Body of pancreas (tissue), 4 donors: ENCODE results near the gene RYR3.

ENCODE experiments used
- POLR2A ChIP-seq, 3 donors: fragments of 450-650 bp; IDR thresholded peaks; one replicate each; pipeline ENCODE4 v1.6.1; 2016; ENCODE audit warnings: antibody characterized with exemption in 3 of 3, mild to moderate bottlenecking in 2 of 3
- TF ChIP-seq, protein P1 (sequence below), 7 experiments: fragments of 450-650 bp in 4 of 7; fragments of 200-600 bp in 3 of 7; sonication (generic) in 3 of 7; IDR thresholded peaks; one replicate each; pipeline ENCODE4 v1.5.1; 2016 to 2019; ENCODE audit warnings: antibody characterized with exemption in 7 of 7

DNA sequence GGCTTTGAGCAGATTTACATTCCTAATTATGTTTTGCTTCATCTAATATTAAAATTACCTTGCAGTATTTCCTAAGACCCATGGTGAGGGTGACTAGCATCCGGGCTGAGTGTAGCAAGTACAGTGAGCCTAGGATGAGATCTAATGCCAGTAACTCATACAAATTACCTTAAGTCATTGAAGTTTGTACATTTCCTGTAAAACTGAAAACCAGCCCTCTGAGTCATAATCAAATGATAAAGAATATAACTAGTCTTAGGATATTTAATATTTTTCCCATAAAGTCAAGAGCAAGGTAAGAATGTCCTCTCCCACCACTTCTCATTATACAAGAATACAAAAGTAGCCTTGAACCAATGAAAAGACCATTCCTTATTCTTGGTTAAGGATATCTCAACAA lies 602.7 kb downstream of the RYR3 start:
- TF ChIP-seq, protein P1, sequence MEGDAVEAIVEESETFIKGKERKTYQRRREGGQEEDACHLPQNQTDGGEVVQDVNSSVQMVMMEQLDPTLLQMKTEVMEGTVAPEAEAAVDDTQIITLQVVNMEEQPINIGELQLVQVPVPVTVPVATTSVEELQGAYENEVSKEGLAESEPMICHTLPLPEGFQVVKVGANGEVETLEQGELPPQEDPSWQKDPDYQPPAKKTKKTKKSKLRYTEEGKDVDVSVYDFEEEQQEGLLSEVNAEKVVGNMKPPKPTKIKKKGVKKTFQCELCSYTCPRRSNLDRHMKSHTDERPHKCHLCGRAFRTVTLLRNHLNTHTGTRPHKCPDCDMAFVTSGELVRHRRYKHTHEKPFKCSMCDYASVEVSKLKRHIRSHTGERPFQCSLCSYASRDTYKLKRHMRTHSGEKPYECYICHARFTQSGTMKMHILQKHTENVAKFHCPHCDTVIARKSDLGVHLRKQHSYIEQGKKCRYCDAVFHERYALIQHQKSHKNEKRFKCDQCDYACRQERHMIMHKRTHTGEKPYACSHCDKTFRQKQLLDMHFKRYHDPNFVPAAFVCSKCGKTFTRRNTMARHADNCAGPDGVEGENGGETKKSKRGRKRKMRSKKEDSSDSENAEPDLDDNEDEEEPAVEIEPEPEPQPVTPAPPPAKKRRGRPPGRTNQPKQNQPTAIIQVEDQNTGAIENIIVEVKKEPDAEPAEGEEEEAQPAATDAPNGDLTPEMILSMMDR (IDR thresholded peaks at IDR 0.05): no peak
- TF ChIP-seq POLR2A (IDR thresholded peaks at IDR 0.05): no peak
